Measurements from ENCODE around the gene FARS2.

FARS2 gene

GRCh38 chr6:5731435-5731834, 470.1 kb downstream of the FARS2 start:
- no peak for DNase-seq (ENCODE audit: low read depth)

GRCh38 chr6:5732496-5732895, 471.2 kb downstream of the FARS2 start:
- no peak for DNase-seq (ENCODE audit: low read depth)

GRCh38 chr6:5736016-5736738, 474.9 kb downstream of the FARS2 start:
- DNase-seq (ENCODE audit: low read depth), result no peak

GRCh38 chr6:5737460-5737859, 476.1 kb downstream of the FARS2 start:
- no peak for DNase-seq (ENCODE audit: low read depth)

- no peak for DNase-seq (ENCODE audit: low read depth)
Observed at GRCh38 chr6:5738211-5738610, 476.9 kb downstream of the FARS2 start.

GRCh38 chr6:5744497-5744896, 483.2 kb downstream of the FARS2 start:
- no peak for DNase-seq (ENCODE audit: low read depth)

- no peak for DNase-seq (ENCODE audit: low read depth)
Observed at GRCh38 chr6:5745081-5745480, 483.8 kb downstream of the FARS2 start.

- DNase-seq (ENCODE audit: low read depth), result no peak
Observed at GRCh38 chr6:5746053-5746758, 484.9 kb downstream of the FARS2 start.

GRCh38 chr6:5746759-5747130, 485.4 kb downstream of the FARS2 start:
- DNase-seq (ENCODE audit: low read depth), result no peak

- DNase-seq (ENCODE audit: low read depth), result no peak
Observed at GRCh38 chr6:5747379-5747778, 486.1 kb downstream of the FARS2 start.

- no peak for DNase-seq (ENCODE audit: low read depth)
Observed at GRCh38 chr6:5749016-5749650, 487.8 kb downstream of the FARS2 start.

- DNase-seq (ENCODE audit: low read depth), result no peak
Observed at GRCh38 chr6:5749651-5750215, 488.4 kb downstream of the FARS2 start.

- DNase-seq (ENCODE audit: low read depth), result no peak
Observed at GRCh38 chr6:5751525-5752390, 490.4 kb downstream of the FARS2 start.

GRCh38 chr6:5752391-5752680, 491.0 kb downstream of the FARS2 start:
- DNase-seq (ENCODE audit: low read depth), result peak; percentile 28

- DNase-seq (ENCODE audit: low read depth), result no peak
Observed at GRCh38 chr6:5753209-5753608, 491.9 kb downstream of the FARS2 start.

GRCh38 chr6:5754904-5755303, 493.6 kb downstream of the FARS2 start:
- DNase-seq (ENCODE audit: low read depth), result no peak

- no peak for DNase-seq (ENCODE audit: low read depth)
Observed at GRCh38 chr6:5759571-5759970, 498.3 kb downstream of the FARS2 start.

- no peak for DNase-seq (ENCODE audit: low read depth)
Observed at GRCh38 chr6:5761370-5761769, 500.1 kb downstream of the FARS2 start.

GRCh38 chr6:5762561-5762968, 501.3 kb downstream of the FARS2 start:
- DNase-seq (ENCODE audit: low read depth), result no peak

- no peak for DNase-seq (ENCODE audit: low read depth)
Observed at GRCh38 chr6:5763407-5763806, 502.1 kb downstream of the FARS2 start.

- no peak for DNase-seq (ENCODE audit: low read depth)
Observed at GRCh38 chr6:5763871-5764270, 502.6 kb downstream of the FARS2 start.

- no peak for DNase-seq (ENCODE audit: low read depth)
Observed at GRCh38 chr6:5764401-5764955, 503.2 kb downstream of the FARS2 start.
